Stomach smooth muscle (tissue), 2 donors: ENCODE data around the gene CNBD2.
"Not testable (repeated sequence)": the region's sequence is repeated elsewhere in the genome, so short reads cannot be mapped to it uniquely, and the experiment has no call there.

Source experiments
- H3K27ac ChIP-seq: one replicate; pipeline ENCODE4 v1.7.0; 2013; ENCODE audit warnings: mild to moderate bottlenecking, low read length, inconsistent platforms
- H3K27me3 ChIP-seq, 2 donors: one replicate each; pipeline ENCODE4 v1.7.0; 2013; ENCODE audit warnings: low read length in 2 of 2; ENCODE audit not compliant: insufficient read depth in 2 of 2, control insufficient read depth in 1 of 2
- H3K36me3 ChIP-seq, 2 donors: one replicate each; pipeline ENCODE4 v1.7.0; 2013; ENCODE audit warnings: low read length in 2 of 2; ENCODE audit not compliant: control insufficient read depth in 2 of 2, insufficient read depth in 2 of 2
- H3K4me1 ChIP-seq: one replicate; pipeline ENCODE4 v1.7.0; 2013; ENCODE audit warnings: low read length; ENCODE audit not compliant: control insufficient read depth, insufficient read depth
- H3K4me3 ChIP-seq, 2 donors: one replicate each; pipeline ENCODE4 v1.7.0; 2013; ENCODE audit warnings: low read length in 2 of 2
- H3K9ac ChIP-seq, 2 donors: one replicate each; pipeline ENCODE4 v1.7.0; 2013; ENCODE audit warnings: low read length in 2 of 2, mild to moderate bottlenecking in 1 of 2
- H3K9me3 ChIP-seq, 2 donors: one replicate each; pipeline ENCODE4 v1.7.0; 2013; ENCODE audit warnings: low read length in 2 of 2; ENCODE audit not compliant: control insufficient read depth in 2 of 2
- donor health status: healthy.
- donor health status: Pancreatic carcinoma.

The CNBD2 gene

GRCh38 chr20:35967979-35968640, at the start of gene CNBD2:
Gene CNBD2, plus strand, starts transcription at chr20:35968590. Its CDS starts 173 bp downstream, at chr20:35968763.
- Histone ChIP-seq H3K4me1 (no peaks in the 10 kb centered on the region), H3K27me3 (no peaks in the 10 kb centered on the region), H3K9me3 (peaks cover 0 to 4% of the 10 kb centered on the region in 2 donors), H3K9ac (no peak within 1 kb of the TSS), H3K4me3 (no peak within 1 kb of the TSS), H3K36me3 (no peaks in the 10 kb centered on the region), H3K27ac (no peak within 1 kb of the TSS)

- Histone ChIP-seq H3K9ac (no peak overlapping the region), H3K27me3 (no peaks in the 10 kb centered on the region), H3K27ac (no peak overlapping the region), H3K4me1 (no peaks in the 10 kb centered on the region), H3K4me3 (no peak overlapping the region), H3K9me3 (no peaks in the 10 kb centered on the region), H3K36me3 (peaks cover 21 to 30% of the 10 kb centered on the region in 2 donors)
Observed at GRCh38 chr20:35920523-35920922, 47.9 kb upstream of the CNBD2 start.

- Histone ChIP-seq H3K4me1 (no peaks in the 10 kb centered on the region), H3K27me3 (no peaks in the 10 kb centered on the region), H3K9me3 (no peaks in the 10 kb centered on the region), H3K27ac (no peak overlapping the region), H3K36me3 (peaks cover 21 to 32% of the 10 kb centered on the region in 2 donors), H3K4me3 (no peak overlapping the region), H3K9ac (no peak overlapping the region)
Observed at GRCh38 chr20:35929301-35929700, 39.1 kb upstream of the CNBD2 start.

GRCh38 chr20:35934050-35934449, 34.3 kb upstream of the CNBD2 start:
- no peaks in the 10 kb centered on the region for H3K4me1 ChIP-seq
- no peak overlapping the region for H3K4me3 ChIP-seq
- no peaks in the 10 kb centered on the region for H3K27me3 ChIP-seq
- no peaks in the 10 kb centered on the region for H3K9me3 ChIP-seq
- no peak overlapping the region for H3K27ac ChIP-seq
- no peak overlapping the region for H3K9ac ChIP-seq
- peaks cover 17 to 26% of the 10 kb centered on the region in 2 donors for H3K36me3 ChIP-seq

- H3K9me3 ChIP-seq, result no peaks in the 10 kb centered on the region
- no peak overlapping the region for H3K9ac ChIP-seq
- H3K27ac ChIP-seq, result no peak overlapping the region
- no peak overlapping the region for H3K4me3 ChIP-seq
- H3K27me3 ChIP-seq, result no peaks in the 10 kb centered on the region
- no peaks in the 10 kb centered on the region for H3K4me1 ChIP-seq
- peaks cover 21 to 45% of the 10 kb centered on the region in 2 donors for H3K36me3 ChIP-seq
Observed at GRCh38 chr20:35939264-35939663, 29.1 kb upstream of the CNBD2 start.

GRCh38 chr20:35941620-35942019, 26.8 kb upstream of the CNBD2 start:
- no peaks in the 10 kb centered on the region for H3K4me1 ChIP-seq
- no peak overlapping the region for H3K9ac ChIP-seq
- no peaks in the 10 kb centered on the region for H3K9me3 ChIP-seq
- peaks cover 21 to 52% of the 10 kb centered on the region in 2 donors for H3K36me3 ChIP-seq
- no peak overlapping the region for H3K27ac ChIP-seq
- no peak overlapping the region for H3K4me3 ChIP-seq
- H3K27me3 ChIP-seq, result no peaks in the 10 kb centered on the region

GRCh38 chr20:35942243-35942642, 26.1 kb upstream of the CNBD2 start:
- Histone ChIP-seq H3K27me3 (no peaks in the 10 kb centered on the region), H3K27ac (no peak overlapping the region), H3K9me3 (no peaks in the 10 kb centered on the region), H3K4me3 (no peak overlapping the region), H3K9ac (no peak overlapping the region), H3K4me1 (no peaks in the 10 kb centered on the region), H3K36me3 (peaks cover 23 to 55% of the 10 kb centered on the region in 2 donors)

GRCh38 chr20:35947489-35947888, 20.9 kb upstream of the CNBD2 start:
- peaks cover 14 to 25% of the 10 kb centered on the region in 2 donors for H3K36me3 ChIP-seq
- no peaks in the 10 kb centered on the region for H3K27me3 ChIP-seq
- H3K4me1 ChIP-seq, result peaks cover 5% of the 10 kb centered on the region
- H3K4me3 ChIP-seq, result no peak overlapping the region
- H3K27ac ChIP-seq, result no peak overlapping the region
- no peak overlapping the region for H3K9ac ChIP-seq
- no peaks in the 10 kb centered on the region for H3K9me3 ChIP-seq

- H3K9ac ChIP-seq, result no peak overlapping the region
- peaks cover 9% of the 10 kb centered on the region for H3K4me1 ChIP-seq
- no peak overlapping the region for H3K27ac ChIP-seq
- H3K27me3 ChIP-seq, result no peaks in the 10 kb centered on the region
- no peak overlapping the region for H3K4me3 ChIP-seq
- H3K36me3 ChIP-seq, result peaks cover 14 to 24% of the 10 kb centered on the region in 2 donors
- H3K9me3 ChIP-seq, result no peaks in the 10 kb centered on the region
Observed at GRCh38 chr20:35947907-35948306, 20.5 kb upstream of the CNBD2 start.

- Histone ChIP-seq H3K36me3 (peaks cover 11 to 17% of the 10 kb centered on the region in 2 donors), H3K9ac (no peak overlapping the region), H3K27me3 (no peaks in the 10 kb centered on the region), H3K9me3 (no peaks in the 10 kb centered on the region), H3K4me3 (no peak overlapping the region), H3K4me1 (peaks cover 21% of the 10 kb centered on the region), H3K27ac (no peak overlapping the region)
Observed at GRCh38 chr20:35950093-35950492, 18.3 kb upstream of the CNBD2 start.

GRCh38 chr20:35952080-35952479, 16.3 kb upstream of the CNBD2 start:
- H3K27me3 ChIP-seq, H3K9ac ChIP-seq, H3K4me3 ChIP-seq, H3K27ac ChIP-seq, H3K9me3 ChIP-seq: not testable (repeated sequence)
- H3K36me3 ChIP-seq, result peaks cover 10 to 11% of the 10 kb centered on the region in 2 donors
- peaks cover 22% of the 10 kb centered on the region for H3K4me1 ChIP-seq
